DND-41 (cell line): ENCODE measurements around the gene ATG2A.

Experiments used
- EZH2 ChIP-seq: IDR thresholded peaks from 3 replicates; pipeline ENCODE4 v1.6.1; 2012; ENCODE audit warnings: borderline replicate concordance, low read depth, mild to moderate bottlenecking, moderate library complexity, low read length, inconsistent platforms; ENCODE audit not compliant: severe bottlenecking
- TF ChIP-seq, protein P1 (sequence below): IDR thresholded peaks from 2 replicates; pipeline ENCODE4 v1.5.1; 2012; ENCODE audit warnings: borderline replicate concordance, low read length, moderate library complexity, mild to moderate bottlenecking; ENCODE audit not compliant: poor library complexity, severe bottlenecking; ENCODE audit errors: extremely low read depth

DNA sequence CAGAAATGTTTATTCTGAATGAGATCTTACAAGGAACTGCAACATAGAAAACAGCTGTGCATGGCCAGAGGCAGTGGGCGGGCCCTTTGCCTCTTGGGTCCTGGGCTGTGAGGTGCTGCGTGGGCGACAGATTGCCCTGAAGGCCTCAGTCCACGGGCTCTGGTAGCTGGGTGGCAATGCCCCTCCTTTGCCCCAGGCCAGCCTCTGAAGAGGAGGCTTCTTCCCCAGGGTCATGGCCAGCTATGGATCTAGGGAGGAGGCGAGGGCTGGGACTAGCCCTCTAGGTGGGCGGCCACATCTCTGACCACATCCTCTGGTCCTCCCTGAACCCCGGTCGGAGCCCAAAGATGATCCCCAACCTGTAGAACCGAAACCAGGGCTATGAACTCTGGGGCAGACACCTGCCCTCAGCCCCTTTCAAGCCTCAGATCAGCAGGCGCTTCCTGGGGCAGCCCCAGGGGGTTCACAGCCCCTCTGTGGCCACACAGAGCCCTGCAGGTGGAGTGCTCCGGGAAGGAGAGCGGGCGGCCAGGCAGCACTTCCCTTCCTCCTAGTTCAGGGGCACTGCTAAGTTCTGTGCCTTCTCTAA is 65.9 kb downstream of the ATG2A start:
- TF ChIP-seq EZH2, result no peak
- TF ChIP-seq, protein P1, sequence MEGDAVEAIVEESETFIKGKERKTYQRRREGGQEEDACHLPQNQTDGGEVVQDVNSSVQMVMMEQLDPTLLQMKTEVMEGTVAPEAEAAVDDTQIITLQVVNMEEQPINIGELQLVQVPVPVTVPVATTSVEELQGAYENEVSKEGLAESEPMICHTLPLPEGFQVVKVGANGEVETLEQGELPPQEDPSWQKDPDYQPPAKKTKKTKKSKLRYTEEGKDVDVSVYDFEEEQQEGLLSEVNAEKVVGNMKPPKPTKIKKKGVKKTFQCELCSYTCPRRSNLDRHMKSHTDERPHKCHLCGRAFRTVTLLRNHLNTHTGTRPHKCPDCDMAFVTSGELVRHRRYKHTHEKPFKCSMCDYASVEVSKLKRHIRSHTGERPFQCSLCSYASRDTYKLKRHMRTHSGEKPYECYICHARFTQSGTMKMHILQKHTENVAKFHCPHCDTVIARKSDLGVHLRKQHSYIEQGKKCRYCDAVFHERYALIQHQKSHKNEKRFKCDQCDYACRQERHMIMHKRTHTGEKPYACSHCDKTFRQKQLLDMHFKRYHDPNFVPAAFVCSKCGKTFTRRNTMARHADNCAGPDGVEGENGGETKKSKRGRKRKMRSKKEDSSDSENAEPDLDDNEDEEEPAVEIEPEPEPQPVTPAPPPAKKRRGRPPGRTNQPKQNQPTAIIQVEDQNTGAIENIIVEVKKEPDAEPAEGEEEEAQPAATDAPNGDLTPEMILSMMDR, result no peak
